K562 (cell line): ENCODE data around the gene CARD11. TPM values are rescaled to one million over a fixed set of nuclear protein-coding genes. Genes with fewer than 3 reads are reported as not detected.

ENCODE experiments used
- ATAC-seq: fragments of 200-7000 bp; cut with Tn5 transposase; 3 replicates; pipeline ENCODE4 v1.9.1; 2020; ENCODE audit warnings: moderate library complexity
- BruUV-seq: library from RNA; stranded (reverse); fragments of 400-500 nt; replicated peaks from 2 replicates; lab custom pipeline; 2021; lab: Mats Ljungman, UMichigan
- CTCF ChIA-PET: fragments of 300-600 bp; formaldehyde crosslinking; extraction: SDS; loops from one replicate; lab custom pipeline; 2021; ENCODE audit warnings: low intra/inter-chr PET ratio; lab: Yijun Ruan, JAX
- POLR2A ChIA-PET: fragments of 300-600, 350-650 bp; sonication (Branson Sonifier 250); formaldehyde crosslinking; extraction: SDS; loops from one replicate; lab custom pipeline; 2021; ENCODE audit warnings: antibody characterized with exemption, inconsistent platforms; lab: Yijun Ruan, JAX
- DNase-seq, 4 experiments: peaks; one replicate each; pipeline versions ENCODE4 v3.0.0 to v3.0.0-alpha.2; 2011 to 2018; ENCODE audit warnings: low spot score in 3 of 4, mixed read lengths in 3 of 4; ENCODE audit errors: extremely low read depth in 1 of 4
- FAIRE-seq: peaks from 2 replicates; lab custom pipeline; 2011; peaks lifted over from hg19 to GRCh38; lab: Jason Lieb, UNC
- H2AFZ ChIP-seq: 2 replicates; pipeline ENCODE4 v1.6.0; 2011; ENCODE audit warnings: low read depth, low read length, control low read depth, inconsistent platforms
- H3K27ac ChIP-seq: fragments of 200-600 bp; 3 replicates; pipeline ENCODE4 v1.8.0; 2011; ENCODE audit warnings: low read depth, mild to moderate bottlenecking, control low read depth, inconsistent platforms, low read length, moderate library complexity, mixed read lengths; ENCODE audit errors: extremely low read depth
- H3K27me3 ChIP-seq, 2 experiments: fragments of 300-600 bp in 1 of 2; 2 replicates in 1 of 2; 3 replicates in 1 of 2; pipeline versions ENCODE4 v1.6.0 to v1.8.0; 2011; ENCODE audit warnings: inconsistent platforms in 2 of 2, low read length in 2 of 2, mild to moderate bottlenecking in 1 of 2, mixed read lengths in 1 of 2, moderate library complexity in 1 of 2; ENCODE audit not compliant: control insufficient read depth in 2 of 2, insufficient read depth in 2 of 2
- H3K36me3 ChIP-seq: fragments of 300-600 bp; 3 replicates; pipeline ENCODE4 v1.8.0; 2011; ENCODE audit warnings: mild to moderate bottlenecking, low read length, inconsistent platforms; ENCODE audit not compliant: control insufficient read depth, insufficient read depth
- H3K4me1 ChIP-seq, 2 experiments: fragments of 200-600 bp in 1 of 2; replicated peaks in 1 of 2; 2 replicates in 1 of 2; 3 replicates in 1 of 2; pipeline versions ENCODE4 v1.5.1 to v1.8.0; 2011; ENCODE audit warnings: inconsistent platforms in 2 of 2, low read length in 2 of 2, mild to moderate bottlenecking in 1 of 2, mixed read lengths in 1 of 2, moderate library complexity in 1 of 2; ENCODE audit not compliant: control insufficient read depth in 2 of 2, insufficient read depth in 2 of 2
- H3K4me2 ChIP-seq: 2 replicates; pipeline ENCODE4 v1.6.1; 2011; ENCODE audit warnings: low read length, control low read depth, inconsistent platforms, mixed read lengths; ENCODE audit not compliant: insufficient read depth
- H3K4me3 ChIP-seq: fragments of 200-600 bp; sonication (generic), shearing (Covaris generic); 2 replicates; pipeline ENCODE4 v1.5.1; 2016; ENCODE audit warnings: control low read depth, inconsistent platforms
- H3K79me2 ChIP-seq: fragments of 200-600 bp; 3 replicates; pipeline ENCODE4 v1.8.0; 2011; ENCODE audit warnings: low read length, inconsistent platforms; ENCODE audit not compliant: control insufficient read depth, insufficient read depth
- H3K9ac ChIP-seq, 2 experiments: 2 replicates each; pipeline versions ENCODE4 v1.6.0 to v1.6.1; 2011; ENCODE audit warnings: low read depth in 2 of 2, low read length in 2 of 2, control low read depth in 1 of 2, inconsistent platforms in 1 of 2, mild to moderate bottlenecking in 1 of 2, mixed read lengths in 1 of 2; ENCODE audit not compliant: insufficient read depth in 1 of 2
- H3K9me1 ChIP-seq: one replicate; pipeline ENCODE4 v1.6.0; 2011; ENCODE audit warnings: inconsistent platforms, mild to moderate bottlenecking, low read length, moderate library complexity; ENCODE audit not compliant: control insufficient read depth, insufficient read depth
- H3K9me3 ChIP-seq: replicated peaks from 2 replicates; pipeline ENCODE4 v1.5.1; 2011; ENCODE audit warnings: low read depth, low read length, inconsistent platforms; ENCODE audit not compliant: control insufficient read depth, insufficient read depth
- H4K20me1 ChIP-seq: replicated peaks from 2 replicates; pipeline ENCODE4 v1.6.1; 2011; ENCODE audit warnings: low read length, inconsistent platforms, mixed read lengths; ENCODE audit not compliant: control insufficient read depth, insufficient read depth
- ADNP ChIP-seq: fragments of 200-800 bp; sonication (Bioruptor generic); IDR thresholded peaks from 2 replicates; pipeline ENCODE4 v1.6.1; 2016; ENCODE audit warnings: missing genetic modification characterization, missing compliant biosample characterization
- ARID1B ChIP-seq: fragments of 450-650 bp; IDR thresholded peaks from 2 replicates; pipeline ENCODE4 v1.6.1; 2016; ENCODE audit warnings: antibody characterized with exemption, mild to moderate bottlenecking, inconsistent platforms
- CEBPB ChIP-seq: fragments of 450-650 bp; IDR thresholded peaks from 2 replicates; pipeline ENCODE4 v1.6.1; 2016; ENCODE audit warnings: missing genetic modification characterization, missing compliant biosample characterization
- CHCHD3 ChIP-seq: fragments of 250-450 bp; sonication (Bioruptor Pico); IDR thresholded peaks from 2 replicates; pipeline ENCODE4 v2.1.2; 2022; ENCODE audit warnings: mild to moderate bottlenecking
- HDAC2 ChIP-seq: fragments of 450-650 bp; IDR thresholded peaks from 2 replicates; pipeline ENCODE4 v1.6.1; 2016; ENCODE audit warnings: mild to moderate bottlenecking
- SMARCA5 ChIP-seq: fragments of 450-650 bp; IDR thresholded peaks from 2 replicates; pipeline ENCODE4 v1.6.1; 2016
- SREBF2 ChIP-seq: sonication (generic); formaldehyde crosslinking; IDR thresholded peaks from 2 replicates; pipeline ENCODE4 v1.4.0; 2020; ENCODE audit warnings: mild to moderate bottlenecking, missing genetic modification reagents
- SRSF3 ChIP-seq: fragments of 200-400 bp; formaldehyde crosslinking; IDR thresholded peaks from 2 replicates; pipeline ENCODE4 v1.6.1; 2016; ENCODE audit warnings: mild to moderate bottlenecking, low read length, moderate library complexity; ENCODE audit not compliant: insufficient read depth
- WGBS: fragments of 100-300 bp; shearing (Covaris generic); methylation state at CpG from one replicate; pipeline ENCODE4 v1.1.6; 2016; ENCODE audit warnings: low coverage, mixed read lengths; ENCODE audit not compliant: insufficient coverage; ENCODE audit errors: missing lambda C conversion rate; 5-methylcytosine and 5-hydroxymethylcytosine counted together
- in situ Hi-C: fragments of 300-500 bp; cut with MboI; formaldehyde crosslinking; loops from 4 replicates; pipeline ENCODE4 v1.15.0; 2018; ENCODE audit warnings: inconsistent platforms, mixed read lengths
- intact Hi-C: fragments of 100-400 bp; cut with micrococcal nuclease; formaldehyde crosslinking; loops from 2 replicates; pipeline ENCODE4 v1.14.2; 2022
- polyA plus RNA-seq, 8 experiments: library from polyadenylated mRNA; depleted of rRNA in 4 of 8; stranded (reverse) in 5 of 8; unstranded in 3 of 8; fragments of >200 nt; fragmentation: Nextera tagmentation in 2 of 8; fragmentation: Illumina TruSeq in 1 of 8; extraction: Ambion mirVana in 2 of 8; extraction: Trizol in 1 of 8; gene quantifications; 2 replicates each; pipeline versions ENCODE4 v1.2.1 to v1.2.3, GENCODE V29; 2011 to 2014; ENCODE audit warnings: inconsistent platforms in 1 of 8, missing spikeins in 1 of 8
- total RNA-seq, 7 experiments: library from RNA; depleted of rRNA in 6 of 7; stranded (reverse); fragments of >200 nt in 6 of 7; fragmentation: Illumina TruSeq in 2 of 7; extraction: Trizol in 2 of 7; gene quantifications; 2 replicates each; pipeline versions ENCODE4 v1.2.1 to v1.2.3, GENCODE V29; 2011 to 2021; ENCODE audit warnings: low replicate concordance in 1 of 7

The CARD11 gene
- total and polyA plus RNA-seq, 9 of the 15 experiments (the other 6 are each of a cell fraction or from before 2014, with no cell fraction given) = 0.07 to 12.8 (median 5.7) TPM

- TF ChIP-seq CEBPB = peak; percentile 85
- 0 out of 2 replicates have a peak, but pooled peaks have one; percentile 36 for TF ChIP-seq HDAC2
- peak; percentile 29; the same call in 1 of the 2 replicates for TF ChIP-seq ARID1B
Observed at GRCh38 chr7:2974093-2974819, 69.4 kb downstream of the CARD11 start (continued).

DNA sequence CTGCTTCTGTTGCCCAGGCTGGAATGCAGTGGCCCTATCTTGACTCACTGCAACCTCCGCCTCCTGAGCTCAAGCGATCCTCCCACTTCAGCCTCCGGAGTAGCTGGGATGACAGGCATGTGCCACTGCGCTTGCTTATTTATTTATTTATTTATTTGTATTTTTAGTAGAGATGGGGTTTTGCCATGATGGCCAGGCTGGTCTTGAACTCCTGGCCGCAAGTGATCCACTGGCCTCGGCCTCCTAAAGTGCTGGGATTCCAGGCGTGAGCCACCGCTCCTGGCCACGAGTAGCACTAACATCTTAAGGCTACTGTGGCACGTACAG, 70.9 kb downstream of the CARD11 start:
- no peak for DNase-seq
- H4K20me1 ChIP-seq = no peaks in the 10 kb centered on the region
- ATAC-seq = no peak
- H3K27ac ChIP-seq = no peak overlapping the region
- H3K79me2 ChIP-seq = no peaks in the 10 kb centered on the region
- no peak overlapping the region for H2AFZ ChIP-seq
- no peaks in the 10 kb centered on the region for H3K9me1 ChIP-seq
- intact Hi-C loops = no loop called here
- H3K4me3 ChIP-seq = no peak overlapping the region
- BruUV-seq = no TSS peak
- no peaks in the 10 kb centered on the region; a peak in 1 of 5 replicates for H3K4me1 ChIP-seq
- POLR2A ChIA-PET = interaction anchor here (0.6 to 0.7 kb wide), 2 partner anchors 8 to 21 kb away, joined by 3 read pairs; no protein-coding TSS in a partner anchor
- no peaks in the 10 kb centered on the region for H3K27me3 ChIP-seq
- CTCF ChIA-PET = no interaction called here
- 78% methylated on average over 6 of the region's 10 CpGs for WGBS
- no peaks in the 10 kb centered on the region for H3K9me3 ChIP-seq
- H3K9ac ChIP-seq = no peak overlapping the region
- no peak overlapping the region for H3K4me2 ChIP-seq
- FAIRE-seq = no peak
- TF ChIP-seq CHCHD3 (CRISPR knock-in tag) (no peak), SREBF2 (CRISPR knock-in tag) (no peak), SMARCA5 (0 out of 2 replicates have a peak, but pooled peaks have one; percentile 13), ADNP (tag) (0 out of 2 replicates have a peak, but pooled peaks have one; percentile 30), SRSF3 (no peak)
- in situ Hi-C loops = no loop called here
- H3K36me3 ChIP-seq = no peaks in the 10 kb centered on the region
